Tibial nerve (tissue), 4 donors: Measurements from ENCODE around the gene PEA15.

Source experiments
- CTCF ChIP-seq, 5 experiments: fragments of 200-600 bp in 3 of 5; fragments of 450-650 bp in 2 of 5; sonication (generic) in 3 of 5; IDR thresholded peaks; one replicate each; pipeline ENCODE4 v1.5.1; 2016 to 2019; ENCODE audit warnings: antibody characterized with exemption in 5 of 5, mild to moderate bottlenecking in 3 of 5, moderate library complexity in 2 of 5
- EP300 ChIP-seq, 2 donors: sonication (generic); formaldehyde crosslinking; IDR thresholded peaks; one replicate each; pipeline ENCODE4 v1.6.1; 2017; ENCODE audit warnings: antibody characterized with exemption in 2 of 2, mild to moderate bottlenecking in 1 of 2
- POLR2A ChIP-seq, 2 donors: fragments of 450-650 bp; IDR thresholded peaks; one replicate each; pipeline ENCODE4 v1.6.1; 2017; ENCODE audit warnings: antibody characterized with exemption in 2 of 2, mild to moderate bottlenecking in 2 of 2, moderate library complexity in 2 of 2

GRCh38 chr1:160210561-160210960, 5.4 kb downstream of the PEA15 start:
- TF ChIP-seq CTCF (IDR thresholded peaks at IDR 0.05) (no peak), POLR2A (IDR thresholded peaks at IDR 0.05) (no peak), EP300 (IDR thresholded peaks at IDR 0.05) (no peak)
